IPS-NIHi7 (cell line): ENCODE results near the gene MINDY4.
"Not testable (repeated sequence)": the region's sequence is repeated elsewhere in the genome, so short reads cannot be mapped to it uniquely, and the experiment has no call there.

Experiments
- DNase-seq: peaks from one replicate; pipeline ENCODE4 v3.0.0; 2012; ENCODE audit warnings: mixed read lengths; ENCODE audit errors: extremely low spot score

The MINDY4 gene

GRCh38 chr7:30804078-30804661, 33.0 kb downstream of the MINDY4 start:
- DNase-seq = no peak

GRCh38 chr7:30805081-30805691, 34.0 kb downstream of the MINDY4 start:
- no peak for DNase-seq

- DNase-seq = no peak
Observed at GRCh38 chr7:30805931-30806330, 34.7 kb downstream of the MINDY4 start.

GRCh38 chr7:30807477-30807876, 36.3 kb downstream of the MINDY4 start:
- not testable (repeated sequence) for DNase-seq

DNA sequence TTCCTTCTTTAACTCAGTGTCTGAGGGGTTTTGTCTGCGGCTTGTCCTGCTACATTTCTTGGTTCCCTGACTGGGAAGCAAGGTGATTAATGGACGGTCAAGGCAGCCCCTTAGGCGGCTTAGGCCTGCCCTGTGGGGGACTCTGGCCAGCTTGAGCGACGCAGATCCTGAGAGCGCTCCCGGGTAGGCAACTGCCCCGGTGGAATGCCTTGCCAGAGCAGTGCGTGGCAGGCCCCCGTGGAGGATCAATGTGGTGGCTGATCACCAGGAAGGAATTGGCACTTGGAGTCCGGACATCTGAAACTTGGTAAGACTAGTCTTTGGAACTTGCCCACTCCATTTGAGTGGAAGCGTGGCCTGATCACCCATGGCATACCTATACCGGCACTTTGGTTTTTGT, 36.7 kb downstream of the MINDY4 start:
- DNase-seq = not testable (repeated sequence)

GRCh38 chr7:30810986-30811385, 39.8 kb downstream of the MINDY4 start:
- DNase-seq = no peak

GRCh38 chr7:30812676-30813075, 41.5 kb downstream of the MINDY4 start:
- no peak for DNase-seq

DNA sequence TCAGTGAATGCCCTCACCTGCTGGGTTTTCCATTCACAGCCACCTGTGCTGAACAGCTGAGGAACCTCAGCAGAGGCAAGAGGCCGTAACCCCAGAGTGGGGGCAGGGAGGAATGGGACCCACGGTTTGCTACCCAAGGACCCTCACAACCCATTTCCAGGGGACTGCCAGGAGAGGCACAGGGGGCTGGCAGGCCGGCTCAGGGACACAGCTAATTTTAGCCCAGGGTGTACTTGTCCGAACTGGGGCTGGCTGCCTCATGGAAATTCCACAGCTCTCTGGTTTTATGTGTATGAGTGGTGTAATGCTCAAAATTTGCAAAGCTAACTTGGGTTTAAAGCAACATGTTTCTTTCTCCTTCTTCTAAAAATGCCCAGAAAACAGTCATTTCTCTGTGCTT, 42.2 kb downstream of the MINDY4 start:
- no peak for DNase-seq

DNA sequence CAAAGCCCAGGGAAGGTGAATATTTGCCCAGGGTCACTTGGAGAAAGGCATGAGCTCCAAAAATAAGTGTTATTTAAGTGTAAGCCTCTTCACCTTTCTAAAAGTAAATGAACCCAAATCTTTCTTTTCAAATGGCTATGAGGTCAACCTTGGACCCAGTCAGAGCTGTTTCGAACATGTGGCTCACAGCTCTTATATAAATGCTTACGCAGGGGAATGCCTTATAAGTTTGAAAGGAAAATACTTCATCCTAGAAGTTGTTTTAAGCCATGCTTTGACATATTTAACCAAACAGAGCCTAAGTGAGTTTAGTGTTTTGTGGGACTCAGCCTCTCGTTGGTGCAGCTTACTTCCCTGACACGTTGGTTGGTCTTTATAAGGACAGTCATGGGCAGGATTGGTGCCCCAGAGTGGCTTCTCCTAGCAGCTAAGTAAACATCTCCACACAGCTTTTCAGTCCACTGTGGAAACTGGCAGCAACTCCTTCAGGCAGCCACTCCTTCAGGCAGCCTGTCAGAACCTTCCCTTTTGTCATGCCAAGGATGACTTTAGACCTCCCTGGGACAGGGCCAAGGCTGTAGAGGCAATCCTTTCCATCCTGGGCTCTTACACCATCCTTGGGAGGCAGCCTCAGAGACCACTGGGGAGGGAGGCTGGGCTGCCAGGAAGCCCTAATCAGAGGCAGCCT, 43.6 kb downstream of the MINDY4 start:
- DNase-seq = no peak

DNA sequence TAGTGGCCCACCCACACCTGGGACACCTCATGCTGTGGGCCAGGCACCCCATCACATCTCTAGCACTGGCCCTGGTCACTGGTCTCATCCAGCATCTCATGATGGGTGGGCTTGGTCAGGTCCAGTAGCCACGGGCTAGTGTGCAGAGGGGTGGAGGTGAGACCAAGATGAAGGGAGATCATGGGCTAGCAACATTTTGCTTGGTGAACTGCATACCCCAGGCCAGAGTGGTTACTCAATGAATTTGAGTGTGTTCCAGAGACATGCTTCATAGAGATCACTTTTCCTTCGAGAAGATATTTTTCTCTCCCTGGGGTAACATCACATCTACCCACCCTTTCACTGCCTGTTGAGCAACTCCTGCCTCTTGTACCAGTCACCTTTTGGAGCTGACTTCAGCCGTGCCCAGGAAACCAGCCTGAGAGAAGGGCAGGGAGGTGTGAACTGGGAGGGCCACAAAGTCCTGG, 44.2 kb downstream of the MINDY4 start:
- DNase-seq = no peak

DNA sequence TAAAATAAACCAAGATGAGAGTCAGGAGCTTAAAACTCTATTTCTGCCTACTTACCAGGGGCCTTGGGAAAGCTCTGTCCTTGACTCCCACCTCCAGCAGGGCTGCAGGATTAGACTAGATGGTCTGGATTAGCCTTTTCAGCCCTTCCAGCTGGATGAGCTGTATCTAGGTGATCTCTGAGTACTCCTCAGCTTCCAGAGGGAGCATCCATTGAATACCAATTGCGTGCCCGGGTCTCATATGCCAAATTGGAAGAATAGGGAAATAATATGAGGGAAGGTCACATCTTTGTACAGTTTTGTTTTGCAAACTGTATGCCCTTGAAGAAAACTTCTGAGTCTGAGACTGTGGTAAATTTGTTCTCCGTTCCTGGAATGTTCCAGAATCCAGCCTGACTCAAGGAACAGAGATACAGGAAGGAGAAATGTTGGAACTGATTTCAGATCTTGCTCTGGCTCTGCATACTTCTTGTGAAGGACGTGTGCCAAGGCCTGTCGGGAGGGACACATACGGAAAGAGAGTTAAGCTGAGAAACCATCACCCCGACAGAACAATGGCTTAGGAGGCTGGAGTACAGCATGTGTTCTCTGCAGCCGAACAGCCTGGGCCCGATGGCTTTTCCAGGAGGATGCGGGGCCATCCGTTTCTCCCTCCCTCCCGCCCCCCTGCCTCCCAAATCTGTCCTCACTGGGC, 44.9 kb downstream of the MINDY4 start:
- DNase-seq = no peak

- DNase-seq = no peak
Observed at GRCh38 chr7:30816645-30817370, 45.6 kb downstream of the MINDY4 start.

DNA sequence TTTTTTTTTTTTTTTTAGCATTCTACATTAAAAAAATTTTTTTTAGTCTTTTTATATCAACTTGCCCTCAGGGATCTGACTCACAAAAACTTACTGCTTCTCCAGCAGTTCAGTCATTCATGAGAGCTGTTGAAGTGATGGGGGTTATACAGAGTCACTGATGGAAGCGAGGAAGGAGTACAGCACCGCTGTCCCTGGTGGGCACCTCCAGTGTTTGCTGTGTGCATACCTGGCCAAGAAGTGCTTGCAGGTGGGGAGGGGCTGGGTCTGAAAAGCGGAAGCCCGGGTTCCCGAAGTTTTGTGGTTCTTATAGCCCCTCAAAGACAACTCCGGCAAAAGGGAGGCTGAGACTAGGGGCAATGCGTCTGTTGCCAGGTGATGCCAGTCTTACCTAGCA, 46.2 kb downstream of the MINDY4 start:
- no peak for DNase-seq

GRCh38 chr7:30824821-30825720, 53.9 kb downstream of the MINDY4 start:
- DNase-seq = no peak

- no peak for DNase-seq
Observed at GRCh38 chr7:30826181-30826580, 55.0 kb downstream of the MINDY4 start.

DNA sequence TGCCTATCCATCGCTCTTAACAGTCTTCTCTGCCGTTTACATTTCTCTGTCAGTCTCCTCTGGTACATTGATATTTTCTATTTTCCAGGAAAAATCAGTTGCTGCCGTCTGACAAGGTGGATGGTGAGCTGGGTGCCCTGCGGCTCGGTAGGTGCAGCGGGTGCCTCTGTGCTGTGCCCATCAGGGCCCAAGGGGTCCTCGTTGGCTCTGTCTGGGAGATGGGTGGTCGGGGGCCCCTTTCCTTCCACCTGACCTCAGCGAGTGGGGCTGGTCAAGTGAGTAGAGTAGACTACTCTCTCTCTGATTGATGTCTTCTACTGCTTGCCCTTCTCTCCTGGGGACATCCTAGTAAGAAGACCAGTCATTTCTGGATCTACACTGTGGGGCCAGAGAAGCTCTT, 57.4 kb downstream of the MINDY4 start:
- DNase-seq = no peak

DNA sequence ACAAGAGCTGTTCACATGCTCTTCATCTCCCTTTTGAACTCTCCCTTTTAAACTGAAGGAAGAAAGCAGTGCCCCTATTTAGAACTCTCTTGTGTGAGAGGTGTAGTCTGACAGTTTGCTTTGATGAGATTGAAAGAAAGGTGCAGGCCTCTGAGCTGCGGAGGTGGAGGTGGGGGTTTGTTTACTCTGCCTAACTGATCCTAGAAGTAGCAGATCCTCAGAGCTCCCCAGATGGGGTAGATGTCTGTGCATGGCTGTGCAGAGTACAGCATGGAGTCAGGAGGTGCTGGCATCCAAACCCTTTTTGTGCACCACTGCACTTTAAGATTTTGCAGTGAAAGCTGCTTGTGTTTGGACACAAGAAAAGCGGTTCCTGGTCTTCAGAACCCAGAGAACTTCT, 58.3 kb downstream of the MINDY4 start:
- DNase-seq = no peak

DNA sequence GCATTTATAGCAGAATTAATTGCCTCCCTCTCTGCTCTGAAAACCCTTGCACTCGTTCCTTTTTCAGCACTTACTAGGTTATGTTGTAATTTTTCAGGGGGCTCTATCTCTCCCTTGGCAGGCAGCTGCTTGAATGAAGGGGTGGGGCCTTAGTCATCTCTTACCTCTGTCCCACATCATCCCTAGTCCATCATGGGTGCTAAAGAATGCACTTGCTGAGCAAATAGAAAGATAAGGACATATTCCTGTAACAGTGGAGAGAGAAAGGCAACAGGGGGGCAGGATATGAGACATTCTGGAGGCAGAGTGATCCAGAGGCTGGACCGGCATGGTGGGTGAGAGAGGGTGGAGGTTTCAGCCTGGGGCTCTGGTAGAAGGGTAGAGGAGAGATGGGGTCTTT, 60.0 kb downstream of the MINDY4 start:
- no peak for DNase-seq

DNA sequence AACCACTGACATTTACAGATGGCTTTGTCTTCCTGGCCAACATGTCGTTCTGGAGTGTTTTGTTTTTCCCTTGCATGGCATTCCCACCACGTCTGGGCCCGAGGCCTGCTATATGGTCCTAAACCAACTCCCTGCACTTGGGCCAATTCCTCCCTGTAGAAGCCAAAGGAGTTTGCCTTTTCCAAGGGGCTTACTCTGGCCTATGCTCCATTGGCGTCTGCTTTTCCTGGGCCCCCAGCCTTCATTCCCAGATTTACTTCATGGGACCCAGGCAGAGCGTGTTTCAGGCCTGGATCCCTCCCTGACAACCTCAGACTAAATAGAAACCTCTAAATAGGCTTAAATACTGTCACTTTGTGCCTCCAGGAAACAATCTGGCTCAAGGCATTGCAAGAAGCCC, 60.7 kb downstream of the MINDY4 start:
- no peak for DNase-seq

- DNase-seq = not testable (repeated sequence)
Observed at GRCh38 chr7:30834017-30834674, 62.9 kb downstream of the MINDY4 start.
